Prostate gland (tissue), 2 donors: ENCODE data around the gene TYW5. TPM values are rescaled to one million over a fixed set of nuclear protein-coding genes. Genes with fewer than 3 reads are reported as not detected.

Source experiments
- DNase-seq: peaks from one replicate; pipeline ENCODE4 v3.0.0-alpha.2; 2019; ENCODE audit warnings: low spot score
- H3K27ac ChIP-seq, 2 donors: fragments of 200-600 bp; sonication (generic); 2 replicates each; pipeline ENCODE4 v1.5.1; 2017 to 2019
- H3K27me3 ChIP-seq: fragments of 200-600 bp; sonication (generic); replicated peaks from 2 replicates; pipeline ENCODE4 v1.5.1; 2019; ENCODE audit not compliant: insufficient read depth
- H3K36me3 ChIP-seq, 2 donors: fragments of 200-600 bp; sonication (generic); 1 replicate in 1 of 2; 2 replicates in 1 of 2; pipeline versions ENCODE4 v1.5.1 to v1.8.1; 2017 to 2019
- H3K4me1 ChIP-seq: fragments of 200-600 bp; sonication (generic); replicated peaks from 2 replicates; pipeline ENCODE4 v1.5.1; 2019
- H3K4me3 ChIP-seq, 2 donors: fragments of 200-600 bp; sonication (generic); 2 replicates each; pipeline ENCODE4 v1.5.1; 2017 to 2019
- H3K9me3 ChIP-seq: fragments of 200-600 bp; sonication (generic); 2 replicates; pipeline ENCODE4 v1.5.1; 2017
- POLR2A ChIP-seq: fragments of 450-650 bp; IDR thresholded peaks from one replicate; pipeline ENCODE4 v1.6.1; 2016; ENCODE audit warnings: antibody characterized with exemption, mild to moderate bottlenecking
- POLR2AphosphoS5 ChIP-seq: sonication (generic); formaldehyde crosslinking; IDR thresholded peaks from one replicate; pipeline ENCODE4 v1.6.1; 2017; ENCODE audit warnings: antibody characterized with exemption
- WGBS: methylation state at CpG from one replicate; pipeline ENCODE4 v1.1.5; 2018; 5-methylcytosine and 5-hydroxymethylcytosine counted together
- intact Hi-C: fragments of 100-400 bp; cut with DNase I; formaldehyde crosslinking; loops from one replicate; pipeline ENCODE4 v1.14.2; 2022
- total RNA-seq, 2 donors: library from RNA; depleted of rRNA; stranded (reverse); fragments of >200 nt; gene quantifications; one replicate each; pipeline ENCODE4 v1.1.0, GENCODE V29; 2016
- TF ChIP-seq, protein P1 (sequence below), 4 experiments: fragments of 200-600 bp in 2 of 4; fragments of 450-650 bp in 2 of 4; sonication (generic) in 2 of 4; IDR thresholded peaks; 1 replicate in 3 of 4; 2 replicates in 1 of 4; pipeline ENCODE4 v1.5.1; 2016 to 2019; ENCODE audit warnings: antibody characterized with exemption in 4 of 4, mild to moderate bottlenecking in 2 of 4, moderate library complexity in 2 of 4

Gene TYW5
- total RNA-seq, 2 donors from 2014 or later, result 7.3 to 7.5 TPM

DNA sequence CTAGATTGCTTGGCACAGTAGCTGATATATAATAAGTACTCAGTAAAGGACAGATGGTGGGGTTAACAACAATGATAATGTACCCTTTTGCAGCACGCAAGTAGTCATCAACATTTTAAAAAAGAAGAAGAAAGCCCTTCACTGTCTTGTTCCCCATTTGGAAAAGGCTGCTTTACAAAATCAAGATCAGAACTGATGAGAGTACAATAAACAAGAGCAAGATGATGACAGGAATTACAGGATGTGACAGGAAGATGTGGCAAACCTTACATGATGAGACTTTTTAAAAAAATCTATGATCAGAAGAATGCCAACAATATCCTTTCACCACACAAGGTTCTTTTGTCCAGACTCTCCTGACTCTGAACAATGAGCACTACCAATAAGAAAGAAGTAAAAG, 9.1 kb downstream of the TYW5 start:
- Histone ChIP-seq H3K9me3 (no peaks in the 10 kb centered on the region), H3K27me3 (no peaks in the 10 kb centered on the region), H3K4me1 (no peaks in the 10 kb centered on the region), H3K36me3 (peaks cover 0 to 6% of the 10 kb centered on the region in 2 donors), H3K4me3 (no peak overlapping the region), H3K27ac (no peak overlapping the region)
- DNase-seq, result no peak
- TF ChIP-seq POLR2A (no peak), POLR2AphosphoS5 (no peak)
- TF ChIP-seq, protein P1, sequence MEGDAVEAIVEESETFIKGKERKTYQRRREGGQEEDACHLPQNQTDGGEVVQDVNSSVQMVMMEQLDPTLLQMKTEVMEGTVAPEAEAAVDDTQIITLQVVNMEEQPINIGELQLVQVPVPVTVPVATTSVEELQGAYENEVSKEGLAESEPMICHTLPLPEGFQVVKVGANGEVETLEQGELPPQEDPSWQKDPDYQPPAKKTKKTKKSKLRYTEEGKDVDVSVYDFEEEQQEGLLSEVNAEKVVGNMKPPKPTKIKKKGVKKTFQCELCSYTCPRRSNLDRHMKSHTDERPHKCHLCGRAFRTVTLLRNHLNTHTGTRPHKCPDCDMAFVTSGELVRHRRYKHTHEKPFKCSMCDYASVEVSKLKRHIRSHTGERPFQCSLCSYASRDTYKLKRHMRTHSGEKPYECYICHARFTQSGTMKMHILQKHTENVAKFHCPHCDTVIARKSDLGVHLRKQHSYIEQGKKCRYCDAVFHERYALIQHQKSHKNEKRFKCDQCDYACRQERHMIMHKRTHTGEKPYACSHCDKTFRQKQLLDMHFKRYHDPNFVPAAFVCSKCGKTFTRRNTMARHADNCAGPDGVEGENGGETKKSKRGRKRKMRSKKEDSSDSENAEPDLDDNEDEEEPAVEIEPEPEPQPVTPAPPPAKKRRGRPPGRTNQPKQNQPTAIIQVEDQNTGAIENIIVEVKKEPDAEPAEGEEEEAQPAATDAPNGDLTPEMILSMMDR (IDR thresholded peaks at IDR 0.05), result no peak
- intact Hi-C loops, result no loop called here
- 89% methylated on average over 1 of the region's 1 CpG for WGBS

DNA sequence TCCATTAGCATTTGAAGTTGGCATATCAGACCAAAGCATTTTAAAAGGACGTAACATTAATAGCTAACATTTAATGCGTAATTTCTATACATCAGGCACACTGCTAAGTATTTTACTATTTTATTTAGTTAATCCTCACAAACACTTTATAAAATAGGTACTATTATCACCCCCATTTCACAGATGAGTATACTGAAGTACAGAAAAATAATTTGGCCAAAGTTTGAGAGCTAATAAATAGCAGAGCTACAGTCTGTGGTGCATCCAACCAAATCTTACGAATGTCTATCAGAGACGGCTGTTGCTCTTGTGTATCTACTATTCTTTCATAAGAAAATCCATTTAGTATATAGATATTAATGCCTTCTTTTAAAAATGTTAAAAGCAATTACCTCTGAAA, 11.9 kb downstream of the TYW5 start:
- no peak overlapping the region for H3K27ac ChIP-seq
- H3K9me3 ChIP-seq, result no peaks in the 10 kb centered on the region
- no peaks in the 10 kb centered on the region for H3K27me3 ChIP-seq
- TF ChIP-seq POLR2A (no peak), POLR2AphosphoS5 (no peak)
- TF ChIP-seq, protein P1 (IDR thresholded peaks at IDR 0.05), result no peak
- WGBS, result 92% methylated on average over 4 of the region's 4 CpGs
- H3K4me3 ChIP-seq, result no peak overlapping the region
- peaks cover 0 to 6% of the 10 kb centered on the region in 2 donors for H3K36me3 ChIP-seq
- intact Hi-C loops, result no loop called here
- no peaks in the 10 kb centered on the region for H3K4me1 ChIP-seq
- DNase-seq, result no peak

DNA sequence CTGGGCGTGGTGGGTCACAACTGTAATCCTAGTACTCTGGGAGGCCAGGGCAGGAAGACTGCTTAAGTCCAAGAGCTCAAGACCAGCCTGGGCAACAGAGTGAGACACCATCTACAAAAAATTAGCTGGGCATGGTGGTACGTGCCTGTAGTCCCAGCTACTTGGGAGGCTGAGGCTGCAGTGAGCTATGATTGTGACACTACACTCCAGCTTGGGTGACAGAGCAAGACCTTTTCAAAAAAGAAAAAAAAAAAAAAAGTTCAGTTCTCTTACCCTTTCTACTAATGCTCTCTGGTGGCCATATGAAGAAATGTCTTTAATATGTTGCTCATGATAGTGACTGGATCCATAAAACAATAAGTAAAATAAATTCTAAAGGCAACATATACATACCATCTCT, 14.9 kb downstream of the TYW5 start:
- Histone ChIP-seq H3K4me3 (no peak overlapping the region), H3K27ac (no peak overlapping the region), H3K36me3 (no peaks in the 10 kb centered on the region), H3K9me3 (no peaks in the 10 kb centered on the region), H3K27me3 (no peaks in the 10 kb centered on the region), H3K4me1 (no peaks in the 10 kb centered on the region)
- no peak for TF ChIP-seq POLR2A
- TF ChIP-seq, protein P1 (IDR thresholded peaks at IDR 0.05), result no peak
- TF ChIP-seq POLR2AphosphoS5, result no peak
- 87% methylated on average over 2 of the region's 2 CpGs for WGBS
- no peak for DNase-seq
- intact Hi-C loops, result no loop called here

DNA sequence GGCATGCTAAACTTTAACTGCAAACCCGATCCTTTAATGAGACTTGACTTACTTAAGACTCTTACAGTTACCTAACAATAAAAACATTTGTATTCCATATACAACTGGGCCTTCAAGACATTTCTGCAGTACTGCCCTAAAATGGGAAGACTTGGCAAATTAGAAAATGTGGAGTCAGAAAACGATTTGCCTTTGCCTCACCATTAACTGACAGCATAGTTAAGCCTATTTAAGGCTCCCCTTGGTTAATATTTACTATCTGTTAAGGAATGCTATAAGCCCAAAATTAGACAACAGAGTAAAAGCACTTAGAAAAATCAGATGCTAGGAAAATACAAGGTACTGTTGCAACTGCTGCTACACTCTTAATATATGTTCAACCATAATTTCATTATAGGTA, 18.7 kb downstream of the TYW5 start:
- no peaks in the 10 kb centered on the region for H3K36me3 ChIP-seq
- intact Hi-C loops, result no loop called here

DNA sequence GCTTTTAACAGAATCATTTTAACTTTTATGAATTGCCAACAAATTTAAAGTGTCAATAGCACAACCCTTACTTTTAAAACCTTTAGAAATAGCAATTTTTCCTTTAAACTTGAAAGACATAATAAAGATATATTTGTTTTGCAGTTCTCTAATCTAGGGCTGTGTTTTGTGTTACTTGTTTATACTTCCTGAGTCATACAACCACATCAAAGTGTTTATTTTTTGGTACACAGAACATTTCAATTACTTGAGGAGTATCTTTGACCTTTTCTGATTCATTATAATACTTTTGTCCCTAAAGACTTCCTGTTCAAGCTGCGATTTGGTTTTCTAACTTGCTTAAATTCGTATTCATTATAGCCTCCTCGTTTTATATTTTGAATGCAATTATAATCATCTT, 21.8 kb downstream of the TYW5 start:
- no peak for TF ChIP-seq POLR2AphosphoS5
- TF ChIP-seq POLR2A, result no peak
- TF ChIP-seq, protein P1 (IDR thresholded peaks at IDR 0.05), result no peak
- WGBS, result 72% methylated on average over 3 of the region's 3 CpGs
- DNase-seq, result no peak
- Histone ChIP-seq H3K9me3 (no peaks in the 10 kb centered on the region), H3K4me1 (no peaks in the 10 kb centered on the region), H3K4me3 (no peak overlapping the region), H3K27ac (no peak overlapping the region), H3K27me3 (no peaks in the 10 kb centered on the region), H3K36me3 (no peaks in the 10 kb centered on the region)
- intact Hi-C loops, result no loop called here

More for the DNA sequence above, 18.7 kb downstream of the TYW5 start:
- TF ChIP-seq POLR2AphosphoS5 (no peak), POLR2A (no peak)
- TF ChIP-seq, protein P1 (IDR thresholded peaks at IDR 0.05), result no peak
- WGBS, result 73% methylated on average over 2 of the region's 2 CpGs
- no peak for DNase-seq
- Histone ChIP-seq H3K4me3 (no peak overlapping the region), H3K9me3 (no peaks in the 10 kb centered on the region), H3K27me3 (no peaks in the 10 kb centered on the region), H3K4me1 (no peaks in the 10 kb centered on the region), H3K27ac (no peak overlapping the region)
